ENCODE data around the gene SLC29A2.

Gene SLC29A2

GRCh38 chr11:66373265-66373664 is 1.7 kb upstream of the SLC29A2 start:
- intact Hi-C loops (cut with DNase I; ENCODE audit: low total_unique reads): no loop called here
- H3K27ac ChIP-seq: no peak overlapping the region
- H3K27me3 ChIP-seq: peaks cover 2 to 23% of the 10 kb centered on the region in 2 donors
- TF ChIP-seq CTCF (IDR thresholded peaks at IDR 0.05): no peak
- peaks cover 3 to 32% (median 20%) of the 10 kb centered on the region in 4 donors for H3K4me1 ChIP-seq
- no peak for DNase-seq
- H3K36me3 ChIP-seq: no peaks in the 10 kb centered on the region
- H3K4me3 ChIP-seq: no peak overlapping the region
- H3K9me3 ChIP-seq: no peaks in the 10 kb centered on the region

GRCh38 chr11:66369073-66369894 is 2.3 kb downstream of the SLC29A2 start:
- Histone ChIP-seq H3K36me3 (no peaks in the 10 kb centered on the region), H3K27ac (no peak overlapping the region), H3K4me1 (peaks cover 3 to 32% (median 20%) of the 10 kb centered on the region in 4 donors), H3K27me3 (peaks cover 2 to 7% of the 10 kb centered on the region in 2 donors), H3K9me3 (no peaks in the 10 kb centered on the region), H3K4me3 (no peak overlapping the region)
- intact Hi-C loops (cut with DNase I; ENCODE audit: low total_unique reads): no loop called here
- no peak for DNase-seq
- no peak for TF ChIP-seq CTCF (IDR thresholded peaks at IDR 0.05)

GRCh38 chr11:66368484-66368883 is 3.1 kb downstream of the SLC29A2 start:
- intact Hi-C loops (cut with DNase I; ENCODE audit: low total_unique reads): no loop called here
- no peaks in the 10 kb centered on the region for H3K36me3 ChIP-seq
- no peak for DNase-seq
- peaks cover 3 to 32% (median 20%) of the 10 kb centered on the region in 4 donors for H3K4me1 ChIP-seq
- H3K4me3 ChIP-seq: no peak overlapping the region
- H3K9me3 ChIP-seq: no peaks in the 10 kb centered on the region
- no peak overlapping the region for H3K27ac ChIP-seq
- peaks cover 2 to 4% of the 10 kb centered on the region in 2 donors for H3K27me3 ChIP-seq
- no peak for TF ChIP-seq CTCF (IDR thresholded peaks at IDR 0.05)

- H3K27me3 ChIP-seq: peaks cover 2 to 4% of the 10 kb centered on the region in 2 donors
- no peak for TF ChIP-seq CTCF (IDR thresholded peaks at IDR 0.05)
- no peak overlapping the region for H3K27ac ChIP-seq
- intact Hi-C loops (cut with DNase I; ENCODE audit: low total_unique reads): no loop called here
- H3K4me3 ChIP-seq: no peak overlapping the region
- no peaks in the 10 kb centered on the region for H3K36me3 ChIP-seq
- H3K4me1 ChIP-seq: peaks cover 3 to 29% (median 19%) of the 10 kb centered on the region in 4 donors
- no peaks in the 10 kb centered on the region for H3K9me3 ChIP-seq
- DNase-seq: no peak
Measured at GRCh38 chr11:66367561-66368312, 3.8 kb downstream of the SLC29A2 start.

- no peak for DNase-seq
- Histone ChIP-seq H3K4me1 (peaks cover 0 to 21% (median 15%) of the 10 kb centered on the region in 4 donors), H3K4me3 (no peak overlapping the region), H3K9me3 (no peaks in the 10 kb centered on the region), H3K27ac (no peak overlapping the region), H3K27me3 (peaks cover 0 to 4% of the 10 kb centered on the region in 2 donors), H3K36me3 (no peaks in the 10 kb centered on the region)
- TF ChIP-seq CTCF (IDR thresholded peaks at IDR 0.05): no peak
- intact Hi-C loops (cut with DNase I; ENCODE audit: low total_unique reads): no loop called here
Measured at GRCh38 chr11:66366844-66367477, 4.6 kb downstream of the SLC29A2 start.

All from tibial artery (tissue), 4 donors.